Trophoblast cell (in vitro differentiated cells and primary cell): Measurements from ENCODE around the gene ITGB6.

Experiments used
- DNase-seq, 2 donors: peaks; one replicate each; pipeline ENCODE4 v3.0.0-alpha.2; 2016
- H2AFZ ChIP-seq: 2 replicates; pipeline ENCODE4 v1.6.1; 2013; ENCODE audit warnings: low read length, moderate library complexity, mild to moderate bottlenecking; ENCODE audit not compliant: insufficient read depth, poor library complexity
- H2AK5ac ChIP-seq: 2 replicates; pipeline ENCODE4 v1.6.1; 2013; ENCODE audit warnings: mild to moderate bottlenecking, low read length
- H2BK120ac ChIP-seq: 2 replicates; pipeline ENCODE4 v1.6.1; 2013; ENCODE audit warnings: low read length, mild to moderate bottlenecking, moderate library complexity; ENCODE audit not compliant: insufficient read depth, poor library complexity
- H2BK12ac ChIP-seq: 2 replicates; pipeline ENCODE4 v1.6.1; 2013; ENCODE audit warnings: mild to moderate bottlenecking, low read length, moderate library complexity
- H2BK5ac ChIP-seq: 2 replicates; pipeline ENCODE4 v1.6.1; 2013; ENCODE audit warnings: low read length, low read depth, moderate library complexity, mild to moderate bottlenecking; ENCODE audit not compliant: poor library complexity
- H3K14ac ChIP-seq: 2 replicates; pipeline ENCODE4 v1.6.1; 2013; ENCODE audit warnings: mild to moderate bottlenecking, low read length
- H3K18ac ChIP-seq: 2 replicates; pipeline ENCODE4 v1.6.1; 2013; ENCODE audit warnings: mild to moderate bottlenecking, low read length
- H3K23ac ChIP-seq: 2 replicates; pipeline ENCODE4 v1.6.1; 2013; ENCODE audit warnings: low read length
- H3K27ac ChIP-seq: 2 replicates; pipeline ENCODE4 v1.5.1; 2013; ENCODE audit warnings: low read depth, mild to moderate bottlenecking, inconsistent platforms, low read length, moderate library complexity
- H3K27me3 ChIP-seq: 2 replicates; pipeline ENCODE4 v1.6.1; 2013; ENCODE audit warnings: inconsistent platforms, mild to moderate bottlenecking, low read length, moderate library complexity; ENCODE audit not compliant: insufficient read depth
- H3K36me3 ChIP-seq, 2 experiments: 1 replicate in 1 of 2; 2 replicates in 1 of 2; pipeline ENCODE4 v1.6.1; 2013; ENCODE audit warnings: low read length in 2 of 2, mild to moderate bottlenecking in 2 of 2, moderate library complexity in 1 of 2; ENCODE audit not compliant: insufficient read depth in 2 of 2, control insufficient read depth in 1 of 2
- H3K4ac ChIP-seq: 2 replicates; pipeline ENCODE4 v1.6.1; 2013; ENCODE audit warnings: low read depth, mild to moderate bottlenecking, low read length, moderate library complexity
- H3K4me1 ChIP-seq, 2 experiments: 1 replicate in 1 of 2; 2 replicates in 1 of 2; pipeline ENCODE4 v1.6.1; 2013; ENCODE audit warnings: low read length in 2 of 2, mild to moderate bottlenecking in 2 of 2, moderate library complexity in 1 of 2; ENCODE audit not compliant: insufficient read depth in 2 of 2, control insufficient read depth in 1 of 2
- H3K4me2 ChIP-seq: 2 replicates; pipeline ENCODE4 v1.6.1; 2013; ENCODE audit warnings: inconsistent platforms, mild to moderate bottlenecking, low read length, moderate library complexity
- H3K4me3 ChIP-seq: 2 replicates; pipeline ENCODE4 v1.5.1; 2013; ENCODE audit warnings: mild to moderate bottlenecking, low read depth, low read length, inconsistent platforms
- H3K79me1 ChIP-seq: one replicate; pipeline ENCODE4 v1.6.1; 2013; ENCODE audit warnings: low read length
- H3K79me2 ChIP-seq: 2 replicates; pipeline ENCODE4 v1.6.1; 2013; ENCODE audit warnings: low read length, mild to moderate bottlenecking; ENCODE audit not compliant: control insufficient read depth, insufficient read depth, poor library complexity
- H3K9ac ChIP-seq: 2 replicates; pipeline ENCODE4 v1.6.1; 2013; ENCODE audit warnings: mild to moderate bottlenecking, low read length
- H3K9me3 ChIP-seq: 2 replicates; pipeline ENCODE4 v1.6.1; 2013; ENCODE audit warnings: low read depth, mild to moderate bottlenecking, control low read depth, inconsistent platforms, low read length; ENCODE audit not compliant: insufficient read depth
- H4K12ac ChIP-seq: 2 replicates; pipeline ENCODE4 v1.6.1; 2013; ENCODE audit warnings: low read depth, mild to moderate bottlenecking, low read length, moderate library complexity
- H4K8ac ChIP-seq: 2 replicates; pipeline ENCODE4 v1.6.1; 2013; ENCODE audit warnings: low read depth, mild to moderate bottlenecking, low read length, moderate library complexity
- H4K91ac ChIP-seq: one replicate; pipeline ENCODE4 v1.6.1; 2013; ENCODE audit warnings: low read depth, mild to moderate bottlenecking, low read length, moderate library complexity
- WGBS: extraction: QIAGEN DNeasy Blood & Tissue Kit; methylation state at CpG from one replicate; pipeline ENCODE4 v1.1.7; 2013; ENCODE audit warnings: missing lambda C conversion rate; ENCODE audit not compliant: insufficient read length, insufficient coverage; ENCODE audit errors: extremely low coverage; 5-methylcytosine and 5-hydroxymethylcytosine counted together

ITGB6 gene

DNA sequence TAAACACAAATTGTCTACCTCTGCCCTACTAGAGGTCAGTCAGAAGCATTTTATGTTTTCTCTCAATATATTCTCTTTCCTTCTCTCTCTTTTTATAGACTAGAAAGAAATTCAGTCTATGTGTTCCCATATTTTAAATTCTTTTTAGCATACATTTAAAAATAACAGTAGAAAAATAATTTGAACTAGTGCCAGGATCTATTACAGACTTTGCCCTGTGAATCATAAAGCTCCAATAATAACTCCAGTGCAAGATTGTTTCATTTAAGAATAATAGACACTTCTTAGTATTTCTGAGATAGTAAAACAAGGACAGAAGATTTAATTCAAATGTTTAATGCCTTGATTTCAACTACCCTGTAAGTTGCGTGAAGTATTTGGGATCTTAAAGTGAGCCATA lies 60.1 kb downstream of the ITGB6 start:
- Histone ChIP-seq H4K8ac (no peak overlapping the region), H3K4me2 (no peak overlapping the region), H3K79me1 (no peaks in the 10 kb centered on the region), H3K4me1 (peaks cover 3 to 4% of the 10 kb centered on the region in 2 experiments), H2BK120ac (no peak overlapping the region), H3K9ac (no peak overlapping the region), H4K12ac (no peak overlapping the region), H3K14ac (no peak overlapping the region), H2BK5ac (no peak overlapping the region), H3K23ac (no peak overlapping the region), H3K27me3 (no peaks in the 10 kb centered on the region), H2AK5ac (no peak overlapping the region), H3K27ac (no peak overlapping the region), H3K9me3 (peaks cover 4% of the 10 kb centered on the region), H4K91ac (no peak overlapping the region), H3K36me3 (peaks cover 16 to 27% of the 10 kb centered on the region in 2 experiments), H3K79me2 (no peaks in the 10 kb centered on the region), H2AFZ (no peak overlapping the region), H3K4me3 (no peak overlapping the region), H3K18ac (no peak overlapping the region), H2BK12ac (no peak overlapping the region), H3K4ac (no peak overlapping the region)
- no peak for DNase-seq
- WGBS: no CpG with 5 or more reads among the region's 1 CpG

DNA sequence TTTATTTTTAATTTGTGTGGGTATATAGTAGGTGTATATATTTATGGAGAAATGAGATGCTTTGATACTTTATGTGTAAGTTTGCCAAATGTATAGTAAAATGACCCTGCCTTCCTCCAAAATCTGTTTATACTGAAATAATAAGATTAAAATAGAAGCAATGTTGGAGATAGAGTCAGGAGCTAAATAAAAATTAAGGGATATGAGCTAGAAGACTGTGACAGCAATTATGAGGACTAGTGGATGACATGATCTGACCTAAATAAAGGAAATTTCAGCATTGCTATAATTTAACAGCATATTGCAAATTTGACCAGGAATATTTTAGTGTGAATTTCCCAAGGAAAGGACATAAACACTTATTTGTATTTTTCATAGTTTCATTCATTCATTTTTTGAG lies 60.7 kb downstream of the ITGB6 start:
- no peak for DNase-seq
- Histone ChIP-seq H3K79me1 (no peaks in the 10 kb centered on the region), H3K4me1 (peaks cover 3 to 4% of the 10 kb centered on the region in 2 experiments), H3K23ac (no peak overlapping the region), H2BK5ac (no peak overlapping the region), H2BK120ac (no peak overlapping the region), H3K18ac (no peak overlapping the region), H3K9ac (no peak overlapping the region), H2AFZ (no peak overlapping the region), H4K8ac (no peak overlapping the region), H3K9me3 (peaks cover 4% of the 10 kb centered on the region), H4K12ac (no peak overlapping the region), H2AK5ac (no peak overlapping the region), H3K4me3 (no peak overlapping the region), H3K27ac (no peak overlapping the region), H2BK12ac (no peak overlapping the region), H3K4ac (no peak overlapping the region), H3K36me3 (peaks cover 16 to 25% of the 10 kb centered on the region in 2 experiments), H3K79me2 (no peaks in the 10 kb centered on the region), H4K91ac (no peak overlapping the region), H3K14ac (no peak overlapping the region), H3K4me2 (no peak overlapping the region), H3K27me3 (no peaks in the 10 kb centered on the region)

DNA sequence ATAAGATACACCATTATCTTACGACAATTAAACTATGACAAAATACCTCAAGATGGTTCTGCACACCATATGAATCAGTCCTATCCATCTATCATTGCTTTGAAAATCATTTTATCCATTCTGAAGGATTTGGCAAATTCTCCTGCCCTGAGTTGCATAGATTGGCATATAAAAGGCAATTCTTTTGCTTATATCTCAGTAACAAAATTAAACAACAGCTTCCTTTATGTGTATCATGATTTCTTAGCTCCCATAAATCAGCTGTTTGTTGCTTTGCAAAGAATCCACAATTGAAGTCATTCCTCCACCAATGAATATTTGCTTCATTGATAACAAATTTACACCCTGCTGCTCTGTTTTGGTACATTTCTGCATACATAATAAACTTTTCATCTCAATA lies 61.7 kb downstream of the ITGB6 start:
- Histone ChIP-seq H3K9ac (no peak overlapping the region), H3K4ac (no peak overlapping the region), H2BK12ac (no peak overlapping the region), H3K4me2 (no peak overlapping the region), H3K79me2 (no peaks in the 10 kb centered on the region), H4K91ac (no peak overlapping the region), H3K18ac (no peak overlapping the region), H3K4me3 (no peak overlapping the region), H2BK5ac (no peak overlapping the region), H3K36me3 (peaks cover 11 to 18% of the 10 kb centered on the region in 2 experiments), H3K4me1 (peaks cover 3 to 4% of the 10 kb centered on the region in 2 experiments), H3K14ac (no peak overlapping the region), H3K79me1 (no peaks in the 10 kb centered on the region), H4K8ac (no peak overlapping the region), H3K27me3 (no peaks in the 10 kb centered on the region), H2BK120ac (no peak overlapping the region), H3K23ac (no peak overlapping the region), H3K27ac (no peak overlapping the region), H2AK5ac (no peak overlapping the region), H3K9me3 (peaks cover 4% of the 10 kb centered on the region), H2AFZ (no peak overlapping the region), H4K12ac (no peak overlapping the region)
- DNase-seq: no peak
- WGBS: no CpG with 5 or more reads among the region's 1 CpG

DNA sequence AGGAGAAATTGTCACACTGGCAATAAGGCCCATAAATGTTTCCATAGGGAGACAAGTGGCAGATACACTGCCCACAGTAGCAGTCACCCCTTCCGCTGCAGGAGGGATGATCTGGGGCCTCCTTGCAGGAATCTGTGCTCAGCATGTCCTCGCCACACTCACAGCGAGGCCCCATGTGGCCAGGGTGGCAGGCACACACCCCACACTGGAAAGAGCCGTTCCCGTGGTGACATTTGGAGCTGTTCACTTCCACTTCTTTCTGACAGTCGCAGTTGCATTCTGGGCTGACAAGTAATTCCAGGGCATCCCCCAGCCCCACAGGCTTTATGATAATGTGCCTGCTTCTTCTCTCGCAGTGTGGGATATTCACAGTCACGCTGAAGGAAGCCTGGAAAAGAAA lies 62.6 kb downstream of the ITGB6 start:
- H3K79me1 ChIP-seq: no peaks in the 10 kb centered on the region
- no peak overlapping the region for H2BK120ac ChIP-seq
- peaks cover 4% of the 10 kb centered on the region for H3K9me3 ChIP-seq
- H3K27me3 ChIP-seq: no peaks in the 10 kb centered on the region
- H3K18ac ChIP-seq: no peak overlapping the region
- no peak for DNase-seq
- H3K4me1 ChIP-seq: peaks cover 3% of the 10 kb centered on the region in 2 experiments
- no peak overlapping the region for H3K4ac ChIP-seq
- no peak overlapping the region for H2AK5ac ChIP-seq
- H3K36me3 ChIP-seq: peaks cover 7 to 16% of the 10 kb centered on the region in 2 experiments
- no CpG with 5 or more reads among the region's 8 CpGs for WGBS
- H4K91ac ChIP-seq: no peak overlapping the region
- H4K8ac ChIP-seq: no peak overlapping the region
- H4K12ac ChIP-seq: no peak overlapping the region
- H3K23ac ChIP-seq: no peak overlapping the region
- H3K4me3 ChIP-seq: no peak overlapping the region
- H2BK5ac ChIP-seq: no peak overlapping the region
- no peaks in the 10 kb centered on the region for H3K79me2 ChIP-seq
- H3K4me2 ChIP-seq: no peak overlapping the region
- H2AFZ ChIP-seq: no peak overlapping the region
- H3K9ac ChIP-seq: no peak overlapping the region
- no peak overlapping the region for H3K27ac ChIP-seq
- no peak overlapping the region for H3K14ac ChIP-seq
- H2BK12ac ChIP-seq: no peak overlapping the region
